ENCODE measurements around the gene CSN3.

DNA sequence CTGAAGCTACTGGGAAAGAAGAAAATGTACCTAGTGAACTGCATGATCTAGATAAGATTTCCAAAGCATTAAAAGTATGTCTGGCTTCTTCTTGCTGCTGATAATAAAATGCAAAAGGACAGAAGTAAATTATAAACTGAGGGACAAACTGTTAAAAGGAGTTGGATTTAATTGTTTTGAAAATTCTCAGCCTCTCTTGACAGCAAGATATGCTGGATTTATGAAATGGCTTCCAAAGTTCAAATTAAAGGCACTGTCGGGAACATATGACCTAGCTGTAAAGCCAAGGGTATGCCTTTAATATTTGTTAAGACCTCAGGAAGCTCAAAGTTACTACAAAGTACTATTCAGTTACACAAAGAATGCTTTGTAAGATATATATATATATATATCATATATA, 46.3 kb downstream of the CSN3 start:
- no peak for TF ChIP-seq EP300 (IDR thresholded peaks at IDR 0.05)
- no peak for TF ChIP-seq CTCF (IDR thresholded peaks at IDR 0.05)
- TF ChIP-seq POLR2AphosphoS5 (IDR thresholded peaks at IDR 0.05) = no peak
- no peak for TF ChIP-seq POLR2A (IDR thresholded peaks at IDR 0.05)
